GM12873 (cell line): ENCODE results near the gene BTBD17.

ENCODE experiments used
- TF ChIP-seq, protein P1 (sequence below): IDR thresholded peaks from 2 replicates; pipeline ENCODE4 v1.5.1; 2012; ENCODE audit warnings: low read depth, mild to moderate bottlenecking, moderate library complexity, low read length, control low read depth; ENCODE audit not compliant: insufficient read depth; ENCODE audit errors: missing control alignments

BTBD17 gene

DNA sequence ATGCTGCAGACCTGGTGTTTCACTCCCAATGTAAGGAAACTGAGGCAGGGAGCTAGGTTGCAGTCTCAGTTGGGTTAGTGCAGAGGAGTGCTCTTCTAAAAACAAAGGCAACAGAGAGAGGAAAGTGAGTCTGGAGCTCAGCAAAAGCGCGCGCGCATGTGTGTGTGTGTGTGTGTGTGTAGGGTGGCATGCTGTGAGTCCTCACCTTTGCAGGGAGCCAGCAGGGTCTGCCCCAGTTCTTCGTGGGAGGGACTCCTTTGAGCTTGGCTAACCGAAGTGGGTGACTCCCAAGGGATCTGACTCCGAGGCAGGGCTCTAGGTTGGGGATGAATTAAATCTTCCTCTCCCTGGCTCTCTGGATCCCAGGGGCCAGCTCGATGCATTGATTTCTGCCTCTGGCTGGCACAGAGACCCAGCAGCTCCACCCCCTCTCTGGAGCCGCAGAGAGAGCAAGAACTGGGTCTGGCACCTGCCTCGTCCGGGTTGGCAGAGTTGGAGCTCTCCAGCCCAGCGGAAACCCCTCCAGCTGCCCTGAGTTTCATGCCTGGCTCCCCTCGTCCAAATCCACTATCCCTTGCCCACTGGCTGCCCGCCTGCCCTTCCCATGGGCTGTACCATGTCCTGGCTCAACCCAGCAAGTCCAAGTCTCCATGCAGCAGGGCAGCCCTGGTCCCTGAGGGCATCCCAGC lies 1.3 kb upstream of the BTBD17 start:
- TF ChIP-seq, protein P1, sequence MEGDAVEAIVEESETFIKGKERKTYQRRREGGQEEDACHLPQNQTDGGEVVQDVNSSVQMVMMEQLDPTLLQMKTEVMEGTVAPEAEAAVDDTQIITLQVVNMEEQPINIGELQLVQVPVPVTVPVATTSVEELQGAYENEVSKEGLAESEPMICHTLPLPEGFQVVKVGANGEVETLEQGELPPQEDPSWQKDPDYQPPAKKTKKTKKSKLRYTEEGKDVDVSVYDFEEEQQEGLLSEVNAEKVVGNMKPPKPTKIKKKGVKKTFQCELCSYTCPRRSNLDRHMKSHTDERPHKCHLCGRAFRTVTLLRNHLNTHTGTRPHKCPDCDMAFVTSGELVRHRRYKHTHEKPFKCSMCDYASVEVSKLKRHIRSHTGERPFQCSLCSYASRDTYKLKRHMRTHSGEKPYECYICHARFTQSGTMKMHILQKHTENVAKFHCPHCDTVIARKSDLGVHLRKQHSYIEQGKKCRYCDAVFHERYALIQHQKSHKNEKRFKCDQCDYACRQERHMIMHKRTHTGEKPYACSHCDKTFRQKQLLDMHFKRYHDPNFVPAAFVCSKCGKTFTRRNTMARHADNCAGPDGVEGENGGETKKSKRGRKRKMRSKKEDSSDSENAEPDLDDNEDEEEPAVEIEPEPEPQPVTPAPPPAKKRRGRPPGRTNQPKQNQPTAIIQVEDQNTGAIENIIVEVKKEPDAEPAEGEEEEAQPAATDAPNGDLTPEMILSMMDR = no peak

DNA sequence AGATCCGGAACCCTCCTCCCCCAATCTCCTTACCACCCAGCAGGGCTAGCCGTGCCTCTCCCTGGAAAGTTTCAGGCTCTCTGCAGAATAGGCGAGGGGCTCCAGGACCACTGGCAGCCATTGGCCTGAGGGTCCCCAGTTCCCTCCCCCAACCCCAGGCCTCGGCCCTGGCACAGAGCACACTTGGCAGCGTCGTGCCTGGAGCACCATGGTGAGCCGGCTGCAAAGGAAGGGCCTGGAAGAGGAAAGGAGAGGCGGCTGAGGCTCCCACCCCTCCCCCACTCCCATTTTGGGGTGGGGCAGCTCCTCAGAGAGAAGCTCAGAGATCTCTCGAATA lies 369 bp upstream of the BTBD17 start:
- TF ChIP-seq, protein P1 = no peak

DNA sequence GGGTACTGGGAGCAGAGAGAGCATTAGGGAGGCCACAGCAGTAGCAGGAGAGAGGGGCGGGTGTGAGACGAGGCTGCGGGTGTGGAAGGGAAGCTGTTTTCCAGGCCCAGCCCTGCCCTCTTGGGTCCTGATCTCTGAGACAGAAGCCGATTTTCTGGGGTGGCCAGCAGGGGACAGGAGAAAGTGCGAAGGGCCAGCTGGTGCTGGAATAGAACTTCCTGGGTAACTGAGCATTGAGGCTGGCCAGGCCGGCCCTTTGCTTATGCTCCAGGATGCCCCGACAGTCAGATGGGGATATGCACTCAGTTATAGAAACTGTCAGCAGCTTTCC lies 804 bp downstream of the BTBD17 start:
- TF ChIP-seq, protein P1 = no peak

DNA sequence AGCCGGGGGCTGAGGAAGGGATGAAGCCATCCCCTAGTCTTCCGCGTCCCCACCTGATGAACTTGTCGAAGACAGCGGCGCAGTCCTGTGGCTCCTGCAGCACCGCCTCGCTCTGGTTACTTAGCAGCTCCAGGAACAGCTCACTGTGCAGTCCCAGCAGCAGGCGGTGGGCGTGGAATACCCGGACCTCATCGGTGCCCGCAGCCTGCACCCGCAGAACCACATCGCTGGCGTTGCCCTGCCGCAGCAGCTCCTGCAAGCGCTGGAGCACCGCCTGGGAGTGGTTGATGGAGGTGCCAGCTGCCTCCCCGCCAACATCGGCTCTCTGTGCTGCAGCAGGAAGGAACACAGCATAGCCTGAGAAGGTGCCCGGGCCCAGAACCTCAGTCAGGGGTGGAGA lies 1.8 kb downstream of the BTBD17 start:
- TF ChIP-seq, protein P1 = no peak

DNA sequence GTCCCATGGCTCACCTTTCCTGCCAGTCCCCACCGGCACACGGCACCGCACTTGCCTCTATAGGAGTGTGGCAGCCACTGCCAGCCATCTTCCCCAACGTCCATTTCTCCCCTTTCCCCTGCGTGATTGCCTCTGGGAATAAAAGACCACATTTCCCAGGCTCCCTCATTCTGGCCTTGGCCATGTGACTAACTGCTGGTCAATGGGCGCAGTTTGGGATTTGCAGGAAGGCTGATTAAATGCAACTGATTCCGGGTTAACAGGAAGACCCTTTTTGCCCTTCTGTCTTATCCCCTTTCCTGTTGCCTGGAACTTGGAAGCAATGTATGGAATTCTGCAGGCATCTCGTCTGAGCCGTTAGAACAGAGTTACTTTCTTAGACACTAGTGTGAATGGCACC lies 3.0 kb downstream of the BTBD17 start:
- TF ChIP-seq, protein P1 = no peak

DNA sequence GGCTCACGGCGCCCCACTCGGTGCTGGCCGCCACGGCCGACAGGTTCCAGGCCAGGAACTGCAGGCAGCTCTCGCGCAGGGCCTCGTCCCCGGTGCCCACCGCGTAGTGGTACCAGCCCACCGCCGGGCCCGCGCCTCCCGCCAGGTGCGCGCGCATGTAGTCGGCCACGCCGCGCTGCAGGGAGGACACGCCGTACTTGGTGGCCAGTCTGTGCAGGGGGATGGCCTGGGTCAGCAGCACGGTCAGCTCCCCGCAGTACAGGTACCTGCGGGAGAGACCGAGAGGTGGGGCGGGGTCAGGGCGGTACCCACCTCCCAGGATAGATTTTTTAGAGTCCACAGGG lies 4.2 kb downstream of the BTBD17 start:
- TF ChIP-seq, protein P1 = no peak

DNA sequence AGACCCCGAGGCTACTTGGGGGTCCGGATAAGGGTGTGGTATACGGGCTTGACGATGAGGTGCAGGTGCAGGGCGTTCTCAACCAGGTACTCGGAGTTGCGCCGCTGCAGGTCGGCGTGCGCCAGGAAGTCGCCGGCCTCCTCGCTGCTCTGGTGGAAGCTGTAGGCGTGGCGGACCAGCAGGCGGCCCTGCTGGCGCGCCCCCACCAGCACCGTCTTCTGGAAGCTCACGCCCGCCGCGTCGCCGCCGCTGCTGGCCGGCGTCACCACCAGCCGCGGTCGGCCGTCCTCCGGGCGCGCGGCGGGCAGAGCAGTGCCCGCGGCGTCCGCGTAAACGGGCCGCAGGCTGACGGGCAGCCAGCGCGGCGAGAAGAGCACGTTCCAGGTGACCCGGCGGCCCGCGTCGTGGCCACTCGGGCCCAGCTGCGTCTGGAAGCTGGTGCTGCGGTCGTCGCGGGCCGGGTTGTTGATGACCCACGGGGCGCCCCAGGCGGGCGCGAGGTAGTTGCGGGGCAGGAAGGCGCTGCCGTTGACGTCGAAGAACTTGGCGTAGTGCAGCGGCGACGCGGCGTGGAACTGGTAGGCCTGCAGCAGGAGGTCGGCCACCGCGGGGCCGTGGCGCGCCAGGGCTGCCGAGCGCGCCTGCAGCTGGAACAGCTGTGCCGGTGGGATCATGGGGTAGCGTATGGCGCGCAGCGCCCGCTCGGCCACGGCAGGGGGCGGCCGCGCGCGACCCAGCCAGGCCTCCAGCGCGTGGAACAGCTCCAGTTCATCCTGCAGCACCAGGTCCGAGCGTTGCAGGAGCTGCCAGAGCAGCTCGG lies 4.8 kb downstream of the BTBD17 start:
- TF ChIP-seq, protein P1 = no peak
